ENCODE measurements around the gene TEX264. TPM values are rescaled to one million over a fixed set of nuclear protein-coding genes. Genes with fewer than 3 reads are reported as not detected.

TEX264 gene
- polyA plus RNA-seq, 1 donor from 2014 or later = 35.4 TPM

DNA sequence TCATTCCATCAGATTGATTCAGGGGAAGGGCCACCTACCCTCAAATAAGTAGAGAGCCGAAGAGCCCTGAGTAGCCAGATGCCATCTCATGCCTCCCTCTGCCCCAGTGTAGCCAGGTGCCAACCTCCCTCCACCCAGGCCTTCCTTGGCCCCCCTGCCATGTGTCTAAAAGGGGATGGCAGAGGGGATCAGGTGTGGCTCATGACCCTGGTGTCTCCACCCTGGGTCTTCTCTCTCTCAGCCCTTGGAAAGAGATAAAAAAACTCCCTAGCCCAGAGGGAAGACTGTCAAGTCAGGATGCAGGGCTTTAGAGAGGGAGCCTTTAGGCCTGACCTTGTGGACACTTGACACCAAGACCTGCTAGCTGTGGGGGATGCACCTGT, 41.0 kb downstream of the TEX264 start:
- Histone ChIP-seq H3K9me2 (ENCODE audit: insufficient read depth, low read length) (no peaks in the 10 kb centered on the region), H3K9me3 (ENCODE audit: low read length) (no peaks in the 10 kb centered on the region), H3K4me3 (ENCODE audit: low read length) (no peak overlapping the region), H3K79me2 (replicated peaks; ENCODE audit: insufficient read depth, low read length) (no peaks in the 10 kb centered on the region), H4K20me1 (ENCODE audit: insufficient read depth) (no peaks in the 10 kb centered on the region), H2AFZ (ENCODE audit: low read depth, low read length) (no peak overlapping the region), H3F3A (ENCODE audit: insufficient read depth, low read length, poor library complexity, severe bottlenecking) (no peaks in the 10 kb centered on the region), H3K36me3 (ENCODE audit: insufficient read depth, low read length) (no peaks in the 10 kb centered on the region), H3K9ac (ENCODE audit: low read length) (no peak overlapping the region), H3K27me3 (ENCODE audit: insufficient read depth, low read depth, low read length) (peaks cover 14% of the 10 kb centered on the region), H3K27ac (ENCODE audit: low read length) (no peak overlapping the region), H3K4me2 (ENCODE audit: low read length) (no peak overlapping the region)
- TF ChIP-seq POLR2AphosphoS5 (IDR thresholded peaks at IDR 0.05) = no peak
- TF ChIP-seq, protein P1, sequence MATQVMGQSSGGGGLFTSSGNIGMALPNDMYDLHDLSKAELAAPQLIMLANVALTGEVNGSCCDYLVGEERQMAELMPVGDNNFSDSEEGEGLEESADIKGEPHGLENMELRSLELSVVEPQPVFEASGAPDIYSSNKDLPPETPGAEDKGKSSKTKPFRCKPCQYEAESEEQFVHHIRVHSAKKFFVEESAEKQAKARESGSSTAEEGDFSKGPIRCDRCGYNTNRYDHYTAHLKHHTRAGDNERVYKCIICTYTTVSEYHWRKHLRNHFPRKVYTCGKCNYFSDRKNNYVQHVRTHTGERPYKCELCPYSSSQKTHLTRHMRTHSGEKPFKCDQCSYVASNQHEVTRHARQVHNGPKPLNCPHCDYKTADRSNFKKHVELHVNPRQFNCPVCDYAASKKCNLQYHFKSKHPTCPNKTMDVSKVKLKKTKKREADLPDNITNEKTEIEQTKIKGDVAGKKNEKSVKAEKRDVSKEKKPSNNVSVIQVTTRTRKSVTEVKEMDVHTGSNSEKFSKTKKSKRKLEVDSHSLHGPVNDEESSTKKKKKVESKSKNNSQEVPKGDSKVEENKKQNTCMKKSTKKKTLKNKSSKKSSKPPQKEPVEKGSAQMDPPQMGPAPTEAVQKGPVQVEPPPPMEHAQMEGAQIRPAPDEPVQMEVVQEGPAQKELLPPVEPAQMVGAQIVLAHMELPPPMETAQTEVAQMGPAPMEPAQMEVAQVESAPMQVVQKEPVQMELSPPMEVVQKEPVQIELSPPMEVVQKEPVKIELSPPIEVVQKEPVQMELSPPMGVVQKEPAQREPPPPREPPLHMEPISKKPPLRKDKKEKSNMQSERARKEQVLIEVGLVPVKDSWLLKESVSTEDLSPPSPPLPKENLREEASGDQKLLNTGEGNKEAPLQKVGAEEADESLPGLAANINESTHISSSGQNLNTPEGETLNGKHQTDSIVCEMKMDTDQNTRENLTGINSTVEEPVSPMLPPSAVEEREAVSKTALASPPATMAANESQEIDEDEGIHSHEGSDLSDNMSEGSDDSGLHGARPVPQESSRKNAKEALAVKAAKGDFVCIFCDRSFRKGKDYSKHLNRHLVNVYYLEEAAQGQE (IDR thresholded peaks at IDR 0.05; ENCODE audit: borderline replicate concordance) = no peak
- TF ChIP-seq TAF1 (IDR thresholded peaks at IDR 0.05; ENCODE audit: low read depth) = no peak
- TF ChIP-seq EZH2 (IDR thresholded peaks at IDR 0.05; ENCODE audit: borderline replicate concordance, insufficient read depth, low read length, poor library complexity, severe bottlenecking) = no peak
- TF ChIP-seq RAD21 (conservative IDR thresholded peaks at IDR 0.05) = no peak
- TF ChIP-seq SMC3 (conservative IDR thresholded peaks at IDR 0.05; ENCODE audit: poor library complexity) = no peak
- TF ChIP-seq MXI1 (conservative IDR thresholded peaks at IDR 0.05; ENCODE audit: poor library complexity, severe bottlenecking) = no peak
- TF ChIP-seq, protein P2, sequence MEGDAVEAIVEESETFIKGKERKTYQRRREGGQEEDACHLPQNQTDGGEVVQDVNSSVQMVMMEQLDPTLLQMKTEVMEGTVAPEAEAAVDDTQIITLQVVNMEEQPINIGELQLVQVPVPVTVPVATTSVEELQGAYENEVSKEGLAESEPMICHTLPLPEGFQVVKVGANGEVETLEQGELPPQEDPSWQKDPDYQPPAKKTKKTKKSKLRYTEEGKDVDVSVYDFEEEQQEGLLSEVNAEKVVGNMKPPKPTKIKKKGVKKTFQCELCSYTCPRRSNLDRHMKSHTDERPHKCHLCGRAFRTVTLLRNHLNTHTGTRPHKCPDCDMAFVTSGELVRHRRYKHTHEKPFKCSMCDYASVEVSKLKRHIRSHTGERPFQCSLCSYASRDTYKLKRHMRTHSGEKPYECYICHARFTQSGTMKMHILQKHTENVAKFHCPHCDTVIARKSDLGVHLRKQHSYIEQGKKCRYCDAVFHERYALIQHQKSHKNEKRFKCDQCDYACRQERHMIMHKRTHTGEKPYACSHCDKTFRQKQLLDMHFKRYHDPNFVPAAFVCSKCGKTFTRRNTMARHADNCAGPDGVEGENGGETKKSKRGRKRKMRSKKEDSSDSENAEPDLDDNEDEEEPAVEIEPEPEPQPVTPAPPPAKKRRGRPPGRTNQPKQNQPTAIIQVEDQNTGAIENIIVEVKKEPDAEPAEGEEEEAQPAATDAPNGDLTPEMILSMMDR (IDR thresholded peaks at IDR 0.05; ENCODE audit: poor library complexity, severe bottlenecking) = no peak
- TF ChIP-seq EP300 (conservative IDR thresholded peaks at IDR 0.05; ENCODE audit: poor library complexity, severe bottlenecking) = no peak

DNA sequence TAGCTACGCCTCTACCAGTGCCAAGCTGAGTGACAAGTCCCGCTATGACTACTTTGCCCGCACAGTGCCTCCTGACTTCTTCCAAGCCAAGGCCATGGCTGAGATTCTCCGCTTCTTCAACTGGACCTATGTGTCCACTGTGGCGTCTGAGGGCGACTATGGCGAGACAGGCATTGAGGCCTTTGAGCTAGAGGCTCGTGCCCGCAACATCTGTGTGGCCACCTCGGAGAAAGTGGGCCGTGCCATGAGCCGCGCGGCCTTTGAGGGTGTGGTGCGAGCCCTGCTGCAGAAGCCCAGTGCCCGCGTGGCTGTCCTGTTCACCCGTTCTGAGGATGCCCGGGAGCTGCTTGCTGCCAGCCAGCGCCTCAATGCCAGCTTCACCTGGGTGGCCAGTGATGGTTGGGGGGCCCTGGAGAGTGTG, 41.5 kb downstream of the TEX264 start:
- no peaks in the 10 kb centered on the region for H3K9me3 ChIP-seq (ENCODE audit: low read length)
- peaks cover 10% of the 10 kb centered on the region for H3K27me3 ChIP-seq (ENCODE audit: insufficient read depth, low read depth, low read length)
- no peaks in the 10 kb centered on the region for H3K36me3 ChIP-seq (ENCODE audit: insufficient read depth, low read length)
- no peak overlapping the region for H3K4me2 ChIP-seq (ENCODE audit: low read length)
- no peaks in the 10 kb centered on the region for H3F3A ChIP-seq (ENCODE audit: insufficient read depth, low read length, poor library complexity, severe bottlenecking)
- no peak overlapping the region for H3K4me3 ChIP-seq (ENCODE audit: low read length)
- no peak overlapping the region for H2AFZ ChIP-seq (ENCODE audit: low read depth, low read length)
- no peaks in the 10 kb centered on the region for H4K20me1 ChIP-seq (ENCODE audit: insufficient read depth)
- no peak overlapping the region for H3K9ac ChIP-seq (ENCODE audit: low read length)
- H3K27ac ChIP-seq (ENCODE audit: low read length) = no peak overlapping the region
- no peaks in the 10 kb centered on the region for H3K9me2 ChIP-seq (ENCODE audit: insufficient read depth, low read length)
- TF ChIP-seq EP300 (conservative IDR thresholded peaks at IDR 0.05; ENCODE audit: poor library complexity, severe bottlenecking) = no peak
- TF ChIP-seq MXI1 (conservative IDR thresholded peaks at IDR 0.05; ENCODE audit: poor library complexity, severe bottlenecking) = no peak
- TF ChIP-seq RAD21 (conservative IDR thresholded peaks at IDR 0.05) = no peak
- TF ChIP-seq, protein P1 (IDR thresholded peaks at IDR 0.05; ENCODE audit: borderline replicate concordance) = no peak
- TF ChIP-seq SMC3 (conservative IDR thresholded peaks at IDR 0.05; ENCODE audit: poor library complexity) = no peak
- TF ChIP-seq, protein P2 (IDR thresholded peaks at IDR 0.05; ENCODE audit: poor library complexity, severe bottlenecking) = no peak
- TF ChIP-seq EZH2 (IDR thresholded peaks at IDR 0.05; ENCODE audit: borderline replicate concordance, insufficient read depth, low read length, poor library complexity, severe bottlenecking) = no peak
- TF ChIP-seq POLR2AphosphoS5 (IDR thresholded peaks at IDR 0.05) = no peak
- no peak for TF ChIP-seq TAF1 (IDR thresholded peaks at IDR 0.05; ENCODE audit: low read depth)
- H3K79me2 ChIP-seq (replicated peaks; ENCODE audit: insufficient read depth, low read length) = no peaks in the 10 kb centered on the region
